Fibroblast of lung (primary cell): ENCODE measurements around the gene DNMT3L.

Experiments used
- EZH2 ChIP-seq: IDR thresholded peaks from 2 replicates; pipeline ENCODE4 v1.5.1; 2012; ENCODE audit warnings: low read length, control low read depth, mild to moderate bottlenecking; ENCODE audit errors: missing control alignments
- TF ChIP-seq, protein P1 (sequence below), 2 donors: IDR thresholded peaks in 1 of 2; conservative IDR thresholded peaks in 1 of 2; 1 replicate in 1 of 2; 2 replicates in 1 of 2; pipeline ENCODE4 v1.5.1; 2011 to 2012; ENCODE audit warnings: low read length in 2 of 2, control low read depth in 1 of 2, inconsistent platforms in 1 of 2, low read depth in 1 of 2, mild to moderate bottlenecking in 1 of 2

DNA sequence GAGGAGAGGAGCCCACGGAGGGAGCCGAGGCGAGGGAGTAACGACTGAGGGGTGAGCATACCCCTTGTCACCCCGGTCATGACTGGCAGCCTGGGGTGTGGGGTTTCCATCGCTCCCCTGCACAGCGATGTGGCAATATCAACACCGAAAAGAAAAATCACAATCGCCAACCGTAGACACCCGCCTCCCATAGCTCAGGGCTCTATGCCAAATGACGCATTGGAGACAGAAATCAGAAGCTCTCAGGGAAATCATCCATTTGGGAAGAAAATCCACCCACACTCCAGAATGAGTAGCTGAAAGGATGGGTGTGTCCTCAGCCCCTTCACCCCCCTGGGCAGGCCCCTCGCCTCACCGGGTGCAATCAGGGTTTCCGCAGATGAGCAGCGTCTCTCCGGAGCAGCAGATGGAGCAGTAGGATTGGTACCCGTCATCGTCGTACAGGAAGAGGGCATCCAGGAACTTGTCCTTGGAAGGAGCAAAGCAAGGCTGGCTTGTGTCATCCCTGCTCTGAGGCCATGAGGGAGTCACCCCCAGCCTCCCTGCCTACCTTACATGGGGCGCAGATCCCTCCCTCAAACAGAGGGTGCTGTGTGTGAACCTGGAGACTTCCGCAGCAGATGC is 2.5 kb downstream of the DNMT3L start:
- TF ChIP-seq, protein P1, sequence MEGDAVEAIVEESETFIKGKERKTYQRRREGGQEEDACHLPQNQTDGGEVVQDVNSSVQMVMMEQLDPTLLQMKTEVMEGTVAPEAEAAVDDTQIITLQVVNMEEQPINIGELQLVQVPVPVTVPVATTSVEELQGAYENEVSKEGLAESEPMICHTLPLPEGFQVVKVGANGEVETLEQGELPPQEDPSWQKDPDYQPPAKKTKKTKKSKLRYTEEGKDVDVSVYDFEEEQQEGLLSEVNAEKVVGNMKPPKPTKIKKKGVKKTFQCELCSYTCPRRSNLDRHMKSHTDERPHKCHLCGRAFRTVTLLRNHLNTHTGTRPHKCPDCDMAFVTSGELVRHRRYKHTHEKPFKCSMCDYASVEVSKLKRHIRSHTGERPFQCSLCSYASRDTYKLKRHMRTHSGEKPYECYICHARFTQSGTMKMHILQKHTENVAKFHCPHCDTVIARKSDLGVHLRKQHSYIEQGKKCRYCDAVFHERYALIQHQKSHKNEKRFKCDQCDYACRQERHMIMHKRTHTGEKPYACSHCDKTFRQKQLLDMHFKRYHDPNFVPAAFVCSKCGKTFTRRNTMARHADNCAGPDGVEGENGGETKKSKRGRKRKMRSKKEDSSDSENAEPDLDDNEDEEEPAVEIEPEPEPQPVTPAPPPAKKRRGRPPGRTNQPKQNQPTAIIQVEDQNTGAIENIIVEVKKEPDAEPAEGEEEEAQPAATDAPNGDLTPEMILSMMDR (conservative IDR thresholded peaks at IDR 0.05 in 1 of 2, IDR thresholded peaks at IDR 0.05 in 1 of 2; ENCODE audit: low read depth in 1 of 2, low read length in 2 of 2): no peak
- no peak for TF ChIP-seq EZH2
